Stimulated activated CD8-positive, alpha-beta memory T cell treated with anti-CD3 and anti-CD28 coated beads, Interleukin-15, amount 100 ng/mL, for 4 hours (primary cell): ENCODE data around the gene NEDD4.
"Not testable (repeated sequence)": the region's sequence is repeated elsewhere in the genome, so short reads cannot be mapped to it uniquely, and the experiment has no call there.

Source experiments
- DNase-seq, 2 donors: peaks; one replicate each; pipeline ENCODE4 v3.0.0-alpha.2; 2020; ENCODE audit warnings: low read depth in 2 of 2

NEDD4 gene

GRCh38 chr15:55827204-55827603 lies 166.2 kb downstream of the NEDD4 start:
- DNase-seq = no peak

- no peak for DNase-seq
Observed at GRCh38 chr15:55824857-55825613, 168.4 kb downstream of the NEDD4 start.

DNA sequence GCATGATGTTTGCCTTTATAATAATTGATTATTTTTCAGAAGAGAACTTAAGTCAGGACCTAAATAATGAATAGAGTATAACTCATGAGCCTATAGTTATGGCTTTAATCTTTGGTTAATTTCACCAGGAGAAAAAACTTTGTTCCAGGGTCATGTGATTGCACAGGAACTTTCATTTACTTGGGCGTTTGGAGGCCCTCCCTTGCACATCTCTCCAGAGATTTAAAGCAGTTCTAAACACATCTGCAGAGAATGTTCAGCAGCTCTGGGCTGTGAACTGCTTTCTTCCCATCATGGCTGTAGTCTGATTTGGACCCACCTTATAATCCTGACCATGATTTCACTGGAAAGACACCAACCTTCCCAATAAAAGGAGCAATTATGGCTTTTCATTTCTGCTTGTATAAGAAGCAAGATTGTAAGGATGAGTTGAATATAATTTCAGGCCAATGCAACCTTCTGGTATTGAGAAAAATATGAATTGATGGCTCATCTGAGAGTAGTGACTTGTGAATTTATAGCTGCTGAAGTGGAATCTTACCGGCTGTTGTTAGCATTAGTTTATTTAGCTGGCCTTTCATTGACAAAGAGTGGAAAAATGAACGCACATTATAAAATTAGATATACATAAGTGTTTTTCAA lies 169.6 kb downstream of the NEDD4 start:
- no peak for DNase-seq

GRCh38 chr15:55823191-55823670 lies 170.2 kb downstream of the NEDD4 start:
- DNase-seq = no peak

- DNase-seq = not testable (repeated sequence)
Observed at GRCh38 chr15:55821740-55822139, 171.7 kb downstream of the NEDD4 start.

- DNase-seq = no peak
Observed at GRCh38 chr15:55820043-55820442, 173.4 kb downstream of the NEDD4 start.

DNA sequence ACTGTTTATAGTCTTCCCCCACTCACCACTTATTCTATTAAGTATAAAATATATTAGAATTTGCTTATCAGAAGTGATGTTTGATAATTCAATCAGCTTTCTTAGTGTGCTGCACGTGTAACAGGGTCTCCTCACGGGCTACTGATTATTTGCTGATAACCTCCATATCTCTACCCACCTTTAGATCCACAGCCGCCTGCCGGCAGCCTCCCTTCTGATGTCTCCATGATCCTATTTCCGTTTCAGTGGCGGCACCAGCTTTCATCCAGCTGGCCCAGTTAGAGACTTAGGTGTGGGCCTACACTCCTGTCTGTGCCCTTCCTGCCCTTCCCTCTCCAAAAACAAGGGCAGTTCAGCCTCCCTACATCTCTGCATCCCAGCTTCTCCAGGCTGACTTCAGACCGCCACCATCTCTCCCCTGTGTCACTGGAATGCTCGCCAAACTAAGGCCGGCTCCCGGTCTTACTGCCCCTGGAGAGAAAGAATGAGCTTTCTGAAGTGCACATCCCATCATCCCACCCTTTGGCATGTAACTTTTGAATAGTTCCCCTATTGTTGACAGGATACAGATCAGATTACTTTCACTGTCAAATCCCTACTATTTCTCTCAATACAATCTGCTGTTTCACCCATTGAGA lies 173.9 kb downstream of the NEDD4 start:
- no peak for DNase-seq

DNA sequence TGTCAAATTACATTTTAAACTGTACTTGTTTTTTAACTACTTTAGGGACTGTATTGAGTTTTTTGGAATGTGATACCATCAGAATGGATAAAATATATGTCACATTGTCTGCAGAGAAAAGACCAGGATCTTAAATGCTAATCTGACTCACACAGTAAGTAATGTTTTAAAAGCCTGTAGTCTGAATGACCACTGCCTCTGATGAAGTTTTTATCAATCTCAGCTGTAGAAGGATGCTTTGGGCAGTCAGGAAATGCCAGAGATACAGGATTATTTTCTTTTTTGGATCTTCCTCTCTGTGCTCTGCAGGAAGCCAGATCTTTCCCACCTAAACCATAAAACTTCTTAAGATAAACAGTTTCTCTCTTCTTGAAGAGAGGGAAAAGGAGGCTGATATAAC lies 177.4 kb downstream of the NEDD4 start:
- no peak for DNase-seq

DNA sequence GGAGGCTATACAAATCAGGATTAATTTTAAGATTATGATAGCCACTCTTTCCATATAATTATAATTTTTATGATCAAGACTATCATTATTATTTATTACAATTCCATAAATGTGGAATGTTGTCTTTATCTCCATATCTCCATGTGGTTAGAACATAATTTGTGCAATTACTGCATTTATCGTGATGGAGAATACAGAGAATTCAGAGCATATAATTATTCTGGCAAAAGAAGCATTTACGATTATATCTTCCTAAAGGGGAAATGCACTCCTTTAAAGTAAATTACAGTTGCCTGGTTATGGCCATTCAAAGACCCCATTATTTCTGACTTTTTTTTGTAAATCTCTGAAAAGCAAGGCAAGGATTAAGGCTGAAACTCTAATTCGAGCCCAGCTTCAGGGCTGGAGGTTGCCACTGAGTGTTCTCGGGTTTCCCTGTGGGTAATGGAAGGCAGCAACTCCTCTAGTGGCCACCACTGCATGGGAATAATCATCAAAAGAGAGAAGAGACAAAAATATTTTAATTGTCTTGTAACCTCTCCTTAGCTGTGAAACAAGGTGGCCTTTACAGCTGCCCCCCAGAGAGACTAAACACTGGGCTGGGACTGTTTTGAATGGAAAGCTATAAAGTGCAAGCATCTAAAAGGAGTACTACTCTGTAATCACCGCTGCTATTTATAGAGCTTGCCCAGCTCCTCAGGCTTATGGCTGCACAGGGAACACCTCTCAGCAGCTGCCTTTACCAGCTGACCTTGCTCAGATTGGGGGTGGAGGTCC lies 190.6 kb downstream of the NEDD4 start:
- no peak for DNase-seq

GRCh38 chr15:55800216-55800615 lies 193.2 kb downstream of the NEDD4 start:
- DNase-seq = no peak

DNA sequence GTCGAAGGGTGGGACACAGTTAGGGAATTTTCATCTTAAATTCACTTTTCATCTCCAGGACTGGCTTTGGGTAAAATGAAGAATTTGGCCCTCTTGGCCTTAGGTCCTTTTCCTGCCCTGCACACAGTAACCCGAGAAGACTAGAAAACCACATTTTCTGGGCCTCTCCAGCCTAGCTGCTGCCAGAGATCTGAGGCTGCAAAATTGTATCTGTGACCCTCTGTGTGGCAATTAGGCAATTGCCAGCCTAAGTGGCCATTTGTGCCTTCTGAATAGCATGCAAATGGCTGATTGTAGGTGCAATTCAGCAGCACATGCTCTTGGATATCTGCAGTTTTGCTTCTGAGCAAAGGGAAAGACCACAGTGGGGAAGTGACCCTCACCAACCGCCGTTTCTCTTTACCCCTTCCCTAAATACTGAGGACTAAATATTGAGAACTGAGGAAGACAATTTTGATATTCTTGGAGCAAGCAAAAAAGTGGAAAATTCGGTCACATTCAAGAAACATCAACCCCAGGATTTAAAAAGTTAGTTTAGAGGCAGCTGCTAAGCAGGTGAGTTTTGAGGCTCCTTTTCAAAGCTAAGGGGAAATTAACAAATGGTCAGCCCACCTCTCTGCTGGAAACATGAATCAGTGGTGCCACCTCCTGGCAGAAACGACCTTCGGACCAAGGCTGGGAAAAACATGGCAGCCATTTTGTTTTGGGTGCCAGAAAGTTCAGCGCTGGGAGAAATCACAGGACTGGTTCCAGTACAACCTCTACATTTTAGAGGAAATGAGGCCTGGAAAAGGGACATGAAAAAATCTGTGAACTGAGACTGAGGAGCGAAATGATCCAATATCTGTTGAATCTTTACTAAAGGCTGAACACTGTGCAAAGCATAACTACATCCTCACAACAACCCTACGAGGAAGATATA lies 193.9 kb downstream of the NEDD4 start:
- no peak for DNase-seq

GRCh38 chr15:55796321-55796965 lies 197.0 kb downstream of the NEDD4 start:
- DNase-seq = no peak

- no peak for DNase-seq
Observed at GRCh38 chr15:55795031-55795430, 198.4 kb downstream of the NEDD4 start.

DNA sequence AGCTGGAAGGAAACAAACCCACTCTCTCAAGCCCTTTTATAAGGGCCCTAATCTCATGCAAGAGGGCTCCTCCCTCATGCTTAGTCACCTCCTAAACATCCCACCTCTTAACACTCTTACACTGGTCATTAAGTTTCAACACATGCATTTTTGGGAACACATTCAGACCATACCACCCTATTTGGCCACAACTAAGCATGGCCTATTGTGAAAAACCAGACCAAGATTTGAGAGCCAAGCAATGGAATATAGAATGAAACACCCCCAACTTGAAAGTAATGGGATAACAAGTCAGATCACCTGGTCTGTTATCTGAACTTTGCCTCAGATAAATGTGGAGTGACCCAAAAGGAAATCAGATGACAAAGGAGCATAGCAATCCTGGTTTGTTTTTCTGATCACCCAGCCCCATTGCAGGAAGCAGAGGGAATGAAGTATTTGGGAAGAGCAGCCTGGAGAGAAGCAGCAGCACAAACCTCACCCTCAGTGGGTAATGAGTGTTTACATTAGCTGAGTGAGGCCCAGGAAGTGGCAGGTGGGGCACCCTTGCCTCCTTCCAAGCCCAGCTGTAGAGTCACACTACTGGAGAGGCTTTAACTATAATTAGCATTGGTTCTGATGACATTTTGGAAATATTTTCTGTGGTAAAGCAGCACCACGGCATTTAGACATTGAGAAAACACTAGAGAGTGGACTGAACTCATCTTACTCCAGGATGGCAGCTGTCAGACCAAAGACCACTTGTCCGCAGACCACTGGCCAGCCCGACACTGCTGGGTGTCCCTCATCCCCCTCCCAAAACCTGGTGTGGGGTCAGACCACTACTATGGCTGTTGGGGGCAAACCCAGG lies 201.6 kb downstream of the NEDD4 start:
- DNase-seq = no peak

DNA sequence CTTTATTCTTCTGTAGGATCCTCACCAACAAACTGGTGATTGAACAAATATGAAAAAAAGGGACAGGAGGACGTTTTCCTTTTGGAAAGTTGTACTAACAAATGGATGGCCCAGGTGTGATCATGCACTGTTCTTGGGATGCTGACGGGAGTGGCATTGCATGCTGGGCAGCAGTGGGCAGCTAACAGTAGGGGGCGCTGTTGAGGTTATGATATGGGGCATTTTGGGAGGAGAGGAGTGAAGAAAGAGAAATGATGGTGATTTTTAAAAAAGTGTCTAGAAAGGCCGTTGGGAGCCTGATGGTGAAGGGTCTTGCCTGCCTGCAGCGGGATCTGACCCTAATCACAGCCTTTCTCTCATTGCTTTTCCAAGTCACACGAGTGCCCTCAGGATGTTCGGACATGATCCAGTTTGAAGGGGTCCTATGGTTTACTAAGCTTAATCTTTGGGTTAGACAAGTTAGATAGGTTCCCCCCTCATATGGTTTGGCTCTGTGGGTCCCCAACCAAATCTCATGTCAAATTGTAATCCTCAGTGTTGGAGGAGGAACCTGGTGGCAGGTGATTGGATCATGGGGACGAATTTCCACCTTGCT lies 204.2 kb downstream of the NEDD4 start:
- no peak for DNase-seq

DNA sequence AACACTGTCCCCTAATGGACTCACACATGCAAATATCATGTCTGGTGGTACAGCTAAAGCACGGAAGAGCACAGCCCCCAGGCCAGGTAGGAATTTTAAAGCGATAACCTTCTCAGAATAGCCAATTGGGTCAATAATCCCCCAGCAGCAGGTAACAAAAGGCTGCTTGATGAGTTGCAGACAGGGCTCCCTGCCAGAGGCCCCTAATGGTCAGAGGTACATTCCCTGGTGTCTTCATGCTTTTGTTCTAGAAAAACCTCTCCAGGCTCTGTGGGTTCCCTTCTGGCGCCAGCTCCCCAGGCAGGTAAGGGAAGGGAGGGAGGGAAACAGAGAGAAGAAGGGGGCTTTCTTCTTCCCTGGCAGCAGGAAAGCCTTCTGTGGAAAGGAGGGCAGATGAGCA lies 207.1 kb downstream of the NEDD4 start:
- DNase-seq = no peak

DNA sequence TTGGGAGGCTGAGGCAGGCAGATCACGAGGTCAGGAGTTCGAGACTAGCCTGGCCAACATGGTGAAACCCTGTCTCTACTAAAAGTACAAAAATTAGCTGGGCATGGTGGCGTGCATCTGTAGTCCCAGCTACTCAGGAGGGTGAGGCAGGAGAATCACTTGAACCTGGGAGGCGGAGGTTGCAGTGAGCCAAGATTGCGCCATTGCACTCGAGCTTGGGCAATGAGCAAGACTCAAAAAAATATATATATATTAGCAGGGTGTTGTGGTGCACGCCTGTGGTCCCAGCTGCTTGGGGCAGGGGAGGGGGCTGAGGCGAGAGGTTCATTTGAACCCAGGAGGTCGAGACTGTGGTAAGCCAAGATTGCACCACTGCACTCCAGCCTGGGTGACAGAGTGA lies 207.8 kb downstream of the NEDD4 start:
- not testable (repeated sequence) for DNase-seq

GRCh38 chr15:55784286-55784685 lies 209.1 kb downstream of the NEDD4 start:
- DNase-seq = no peak

DNA sequence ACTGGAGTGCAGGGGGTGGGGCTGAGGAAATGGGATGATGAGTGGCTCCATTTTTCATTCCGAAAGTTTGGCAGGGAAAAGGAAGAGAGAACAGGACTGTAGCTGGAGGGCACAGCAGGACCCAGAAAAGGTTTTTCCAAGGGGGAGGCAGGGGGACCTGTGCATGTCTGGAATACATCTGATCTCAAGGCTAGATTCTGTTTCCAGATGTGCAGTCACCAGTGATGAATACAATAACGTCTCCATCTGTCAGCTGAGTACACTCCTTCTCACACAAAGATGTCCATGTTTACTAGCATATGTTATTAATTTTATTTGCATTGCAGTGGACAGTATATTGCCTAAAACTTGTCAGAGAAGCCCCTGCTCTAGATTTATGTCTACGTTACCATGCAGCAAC lies 210.5 kb downstream of the NEDD4 start:
- no peak for DNase-seq
